ENCODE results near the gene SEMA3F. TPM values are rescaled to one million over a fixed set of nuclear protein-coding genes. Genes with fewer than 3 reads are reported as not detected.

The SEMA3F gene
- total and polyA plus RNA-seq, 2 of the 4 experiments (the other 2 are of a cell fraction): 7.3 to 23.3 TPM

DNA sequence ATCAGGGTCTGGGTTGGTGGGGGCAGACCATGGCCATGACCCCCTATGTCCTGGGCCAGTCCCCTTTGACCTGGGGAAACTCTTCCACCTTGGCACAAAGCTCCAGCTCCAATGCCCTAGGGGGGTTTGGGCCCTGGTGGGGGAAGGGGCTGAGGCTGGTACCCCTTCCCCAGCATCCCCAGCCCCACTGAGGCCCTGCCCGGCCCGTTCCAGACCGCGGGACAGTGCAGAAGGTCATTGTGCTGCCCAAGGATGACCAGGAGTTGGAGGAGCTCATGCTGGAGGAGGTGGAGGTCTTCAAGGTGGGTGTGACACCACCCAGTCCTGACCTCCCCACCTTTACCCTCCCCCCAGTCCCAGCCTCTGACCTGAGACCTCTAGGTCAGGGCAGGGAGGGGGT, 30.1 kb downstream of the SEMA3F start:
- WGBS, 2 experiments (ENCODE audit: extremely low coverage in 2 of 2, insufficient read length in 1 of 2): no CpG with 5 or more reads among the region's 4 CpGs
- DNase-seq (no peak), ATAC-seq (ENCODE audit: low read depth) (no peak)
- Histone ChIP-seq H3K23ac (ENCODE audit: low read depth, low read length) (no peak overlapping the region), H3K27ac (ENCODE audit: insufficient read depth, low read length) (no peak overlapping the region), H3K4me1 (ENCODE audit: control insufficient read depth, insufficient read depth, low read length) (no peaks in the 10 kb centered on the region), H3K4ac (ENCODE audit: low read depth, low read length) (no peak overlapping the region), H3K79me1 (ENCODE audit: low read depth in 1 of 2, low read length in 2 of 2) (no peaks in the 10 kb centered on the region), H3K36me3 (ENCODE audit: control insufficient read depth, insufficient read depth, low read length) (peaks cover 34% of the 10 kb centered on the region), H4K20me1 (ENCODE audit: insufficient read depth, low read length) (no peaks in the 10 kb centered on the region), H2AFZ (replicated peaks; ENCODE audit: low read length, poor library complexity) (no peak overlapping the region), H4K5ac (ENCODE audit: low read depth, low read length) (no peak overlapping the region), H2BK15ac (ENCODE audit: low read depth, low read length) (no peak overlapping the region), H3K56ac (ENCODE audit: extremely low read depth, insufficient read depth, low read length) (no peak overlapping the region), H2BK120ac (ENCODE audit: low read depth, low read length) (no peak overlapping the region), H3K9me1 (ENCODE audit: insufficient read depth, low read length) (no peaks in the 10 kb centered on the region), H3K14ac (replicated peaks; ENCODE audit: low read depth, low read length) (no peak overlapping the region), H4K91ac (ENCODE audit: insufficient read depth, low read depth, low read length) (no peak overlapping the region), H3K9ac (ENCODE audit: low read depth, low read length) (no peak overlapping the region), H3K4me3 (ENCODE audit: insufficient read depth, low read depth, low read length) (no peak overlapping the region), H2BK20ac (ENCODE audit: low read depth, low read length) (no peak overlapping the region), H2BK5ac (ENCODE audit: low read depth, low read length, poor library complexity, severe bottlenecking) (no peak overlapping the region), H2AK5ac (ENCODE audit: low read depth, low read length) (no peak overlapping the region), H3K27me3 (ENCODE audit: control insufficient read depth, insufficient read depth, low read length) (no peaks in the 10 kb centered on the region), H3K9me3 (ENCODE audit: control insufficient read depth, insufficient read depth, low read length) (no peaks in the 10 kb centered on the region), H3K4me2 (ENCODE audit: low read depth, low read length) (no peak overlapping the region), H3K18ac (ENCODE audit: low read depth, low read length) (no peak overlapping the region), H4K8ac (ENCODE audit: low read depth in 2 of 2, low read length in 2 of 2) (no peak overlapping the region), H2AK9ac (replicated peaks; ENCODE audit: low read depth, low read length, poor library complexity) (no peak overlapping the region)
- no TSS peak for BruUV-seq (replicated peaks)
- TF ChIP-seq, protein P1, sequence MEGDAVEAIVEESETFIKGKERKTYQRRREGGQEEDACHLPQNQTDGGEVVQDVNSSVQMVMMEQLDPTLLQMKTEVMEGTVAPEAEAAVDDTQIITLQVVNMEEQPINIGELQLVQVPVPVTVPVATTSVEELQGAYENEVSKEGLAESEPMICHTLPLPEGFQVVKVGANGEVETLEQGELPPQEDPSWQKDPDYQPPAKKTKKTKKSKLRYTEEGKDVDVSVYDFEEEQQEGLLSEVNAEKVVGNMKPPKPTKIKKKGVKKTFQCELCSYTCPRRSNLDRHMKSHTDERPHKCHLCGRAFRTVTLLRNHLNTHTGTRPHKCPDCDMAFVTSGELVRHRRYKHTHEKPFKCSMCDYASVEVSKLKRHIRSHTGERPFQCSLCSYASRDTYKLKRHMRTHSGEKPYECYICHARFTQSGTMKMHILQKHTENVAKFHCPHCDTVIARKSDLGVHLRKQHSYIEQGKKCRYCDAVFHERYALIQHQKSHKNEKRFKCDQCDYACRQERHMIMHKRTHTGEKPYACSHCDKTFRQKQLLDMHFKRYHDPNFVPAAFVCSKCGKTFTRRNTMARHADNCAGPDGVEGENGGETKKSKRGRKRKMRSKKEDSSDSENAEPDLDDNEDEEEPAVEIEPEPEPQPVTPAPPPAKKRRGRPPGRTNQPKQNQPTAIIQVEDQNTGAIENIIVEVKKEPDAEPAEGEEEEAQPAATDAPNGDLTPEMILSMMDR (conservative IDR thresholded peaks at IDR 0.05; ENCODE audit: low read depth, low read length): no peak
- TF ChIP-seq BHLHE40 (IDR thresholded peaks at IDR 0.05; ENCODE audit: low read depth, low read length) (no peak), POLR2A (IDR thresholded peaks at IDR 0.05; ENCODE audit: low read depth, low read length) (no peak), CEBPB (IDR thresholded peaks at IDR 0.05; ENCODE audit: low read depth, low read length) (no peak), RAD21 (IDR thresholded peaks at IDR 0.05; ENCODE audit: low read length) (no peak), MAZ (IDR thresholded peaks at IDR 0.05; ENCODE audit: borderline replicate concordance, low read depth, low read length) (no peak), MAFK (IDR thresholded peaks at IDR 0.05; ENCODE audit: low read depth, low read length) (no peak), SMC3 (IDR thresholded peaks at IDR 0.05; ENCODE audit: low read depth, low read length) (no peak), RFX5 (IDR thresholded peaks at IDR 0.05; ENCODE audit: low read depth, low read length) (no peak), FOS (IDR thresholded peaks at IDR 0.05; ENCODE audit: low read depth, low read length) (no peak), CHD1 (IDR thresholded peaks at IDR 0.05; ENCODE audit: low read depth, low read length) (no peak), NFE2L2 (IDR thresholded peaks at IDR 0.05; ENCODE audit: low read depth, low read length) (no peak), MXI1 (IDR thresholded peaks at IDR 0.05; ENCODE audit: borderline replicate concordance, low read depth, low read length) (no peak), RCOR1 (IDR thresholded peaks at IDR 0.05; ENCODE audit: insufficient replicate concordance, low read length) (no peak)
- TF ChIP-seq, protein P2, sequence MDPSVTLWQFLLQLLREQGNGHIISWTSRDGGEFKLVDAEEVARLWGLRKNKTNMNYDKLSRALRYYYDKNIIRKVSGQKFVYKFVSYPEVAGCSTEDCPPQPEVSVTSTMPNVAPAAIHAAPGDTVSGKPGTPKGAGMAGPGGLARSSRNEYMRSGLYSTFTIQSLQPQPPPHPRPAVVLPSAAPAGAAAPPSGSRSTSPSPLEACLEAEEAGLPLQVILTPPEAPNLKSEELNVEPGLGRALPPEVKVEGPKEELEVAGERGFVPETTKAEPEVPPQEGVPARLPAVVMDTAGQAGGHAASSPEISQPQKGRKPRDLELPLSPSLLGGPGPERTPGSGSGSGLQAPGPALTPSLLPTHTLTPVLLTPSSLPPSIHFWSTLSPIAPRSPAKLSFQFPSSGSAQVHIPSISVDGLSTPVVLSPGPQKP (IDR thresholded peaks at IDR 0.05; ENCODE audit: borderline replicate concordance, low read depth, low read length): no peak
- TF ChIP-seq, protein P3, sequence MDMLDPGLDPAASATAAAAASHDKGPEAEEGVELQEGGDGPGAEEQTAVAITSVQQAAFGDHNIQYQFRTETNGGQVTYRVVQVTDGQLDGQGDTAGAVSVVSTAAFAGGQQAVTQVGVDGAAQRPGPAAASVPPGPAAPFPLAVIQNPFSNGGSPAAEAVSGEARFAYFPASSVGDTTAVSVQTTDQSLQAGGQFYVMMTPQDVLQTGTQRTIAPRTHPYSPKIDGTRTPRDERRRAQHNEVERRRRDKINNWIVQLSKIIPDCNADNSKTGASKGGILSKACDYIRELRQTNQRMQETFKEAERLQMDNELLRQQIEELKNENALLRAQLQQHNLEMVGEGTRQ (IDR thresholded peaks at IDR 0.05; ENCODE audit: low read depth, low read length): no peak
- CTCF ChIA-PET: no interaction called here
- dilution Hi-C loops (cut with HindIII; ENCODE audit: low sequenced_read_pairs, unreplicated experiment) (no loop called here), intact Hi-C loops (cut with micrococcal nuclease) (no loop called here), in situ Hi-C loops (cut with MboI; ENCODE audit: low sequenced_read_pairs) (no loop called here)
- POLR2A ChIA-PET (ENCODE audit: unreplicated experiment): no interaction called here
